Myocyte (in vitro differentiated cells): ENCODE results near the gene ORAI3. TPM values are rescaled to one million over a fixed set of nuclear protein-coding genes. Genes with fewer than 3 reads are reported as not detected.
A peak's percentile ranks its signal among the peaks of the same experiment; 100 is the strongest.

ENCODE experiments used
- DNase-seq: peaks from one replicate; pipeline ENCODE4 v3.0.0-alpha.2; 2012; ENCODE audit warnings: low read depth
- polyA plus RNA-seq: library from polyadenylated mRNA; unstranded; fragments of >200 nt; gene quantifications from one replicate; pipeline ENCODE4 v1.2.1, GENCODE V29; 2012; ENCODE audit warnings: missing spikeins
- total RNA-seq: library from RNA; depleted of rRNA; stranded (reverse); fragments of >200 nt; gene quantifications from 2 replicates; pipeline ENCODE4 v1.2.3, GENCODE V29; 2014

Gene ORAI3
- total RNA-seq: 53.9 and 60.0 TPM in 2 replicates
- 35.5 TPM for polyA plus RNA-seq

- peak; percentile 73 for DNase-seq
These were observed at the start of gene ORAI3 for GRCh38 chr16:30948667-30949649. Gene ORAI3, plus strand, starts transcription at chr16:30949068. Its CDS starts 222 bp downstream, at chr16:30949290.

GRCh38 chr16:30899794-30900193 lies 49.1 kb upstream of the ORAI3 start:
- DNase-seq: no peak

GRCh38 chr16:30900588-30900987 lies 48.3 kb upstream of the ORAI3 start:
- no peak for DNase-seq

GRCh38 chr16:30901201-30902028 lies 47.5 kb upstream of the ORAI3 start:
- DNase-seq: no peak

- peak; percentile 67 for DNase-seq
These were observed 46.6 kb upstream of the ORAI3 start for GRCh38 chr16:30902029-30902972.

- no peak for DNase-seq
These were observed 45.9 kb upstream of the ORAI3 start for GRCh38 chr16:30903002-30903401.

GRCh38 chr16:30903596-30903995 lies 45.3 kb upstream of the ORAI3 start:
- no peak for DNase-seq

GRCh38 chr16:30904114-30904780 lies 44.6 kb upstream of the ORAI3 start:
- DNase-seq: no peak

- no peak for DNase-seq
These were observed 41.8 kb upstream of the ORAI3 start for GRCh38 chr16:30907064-30907463.

- DNase-seq: no peak
These were observed 38.3 kb upstream of the ORAI3 start for GRCh38 chr16:30910427-30911029.

GRCh38 chr16:30912794-30913412 lies 36.0 kb upstream of the ORAI3 start:
- DNase-seq: no peak

GRCh38 chr16:30914830-30915229 lies 34.0 kb upstream of the ORAI3 start:
- no peak for DNase-seq

- DNase-seq: no peak
These were observed 30.3 kb upstream of the ORAI3 start for GRCh38 chr16:30918614-30919013.

- no peak for DNase-seq
These were observed 28.0 kb upstream of the ORAI3 start for GRCh38 chr16:30920891-30921290.

- DNase-seq: no peak
These were observed 27.5 kb upstream of the ORAI3 start for GRCh38 chr16:30921459-30921747.

- peak; percentile 93 for DNase-seq
These were observed 27.0 kb upstream of the ORAI3 start for GRCh38 chr16:30921748-30922419.

- peak; percentile 100 for DNase-seq
These were observed 26.4 kb upstream of the ORAI3 start for GRCh38 chr16:30922420-30922959.

- DNase-seq: peak; percentile 100
These were observed 25.8 kb upstream of the ORAI3 start for GRCh38 chr16:30922960-30923535.
